ENCODE data around the gene CX3CR1. TPM values are rescaled to one million over a fixed set of nuclear protein-coding genes. Genes with fewer than 3 reads are reported as not detected.

The CX3CR1 gene
- total and polyA plus RNA-seq, 10 of the 15 experiments (the other 5 are each of a cell fraction or from before 2014, with no cell fraction given): 0.05 to 0.53 (median 0.15) TPM

GRCh38 chr3:39226106-39226741 is 53.6 kb downstream of the CX3CR1 start:
- in situ Hi-C loops (cut with MboI) (no loop called here), intact Hi-C loops (cut with micrococcal nuclease; ENCODE audit: unreplicated experiment) (no loop called here)
- FAIRE-seq (peak; percentile 35), DNase-seq (ENCODE audit: low read depth, low spot score) (no peak), ATAC-seq (peak; percentile 91)
- CTCF ChIA-PET: interaction anchor here (1.0 to 1.4 kb wide), 5 partner anchors 12 to 118 kb away, joined by 3 read pairs; no protein-coding TSS in a partner anchor
- H3K79me2 ChIP-seq (ENCODE audit: control insufficient read depth, insufficient read depth, low read length): no peaks in the 10 kb centered on the region
- H3K4me2 ChIP-seq (ENCODE audit: control insufficient read depth, insufficient read depth): 0 out of 2 replicates have a peak overlapping the region, but pooled peaks have one; percentile 18
- TF ChIP-seq ELK1 (IDR thresholded peaks at IDR 0.05; ENCODE audit: low read depth, low read length): no peak
- no peak for TF ChIP-seq BHLHE40 (IDR thresholded peaks at IDR 0.05; ENCODE audit: borderline replicate concordance in 1 of 2, low read depth in 2 of 2, low read length in 1 of 2)
- peak; percentile 49 for TF ChIP-seq RUNX3 (IDR thresholded peaks at IDR 0.05; ENCODE audit: low read length)
- peak; percentile 50 for TF ChIP-seq MEF2B (IDR thresholded peaks at IDR 0.05; ENCODE audit: partially characterized antibody, poor library complexity, severe bottlenecking)
- no peak for TF ChIP-seq NR2F1 (conservative IDR thresholded peaks at IDR 0.05)
- TF ChIP-seq KAT2A (conservative IDR thresholded peaks at IDR 0.05; ENCODE audit: control insufficient read depth, low read depth, low read length): no peak
- TF ChIP-seq MEF2A (IDR thresholded peaks at IDR 0.05; ENCODE audit: insufficient read depth, low read depth, low read length): peak; percentile 45; the same call in 1 of the 2 replicates
- peak; percentile 90 for TF ChIP-seq SPI1 (IDR thresholded peaks at IDR 0.05; ENCODE audit: borderline replicate concordance, insufficient read depth, low read depth, low read length)
- TF ChIP-seq MTA2 (IDR thresholded peaks at IDR 0.05; ENCODE audit: low read depth): peak; percentile 38; the same call in 1 of the 2 replicates
- TF ChIP-seq HDGF (IDR thresholded peaks at IDR 0.05): no peak
- TF ChIP-seq NFIC (IDR thresholded peaks at IDR 0.05; ENCODE audit: low read depth, low read length): peak; percentile 49; the same call in 1 of the 2 replicates
- peak; percentile 29; the same call in 1 of the 2 replicates for TF ChIP-seq ZBTB40 (IDR thresholded peaks at IDR 0.05; ENCODE audit: borderline replicate concordance)
- TF ChIP-seq NBN (IDR thresholded peaks at IDR 0.05): 0 out of 2 replicates have a peak, but pooled peaks have one; percentile 41
- peak; percentile 47 to 64; a peak in 3 of 4 replicates for TF ChIP-seq IKZF2 (IDR thresholded peaks at IDR 0.05)
- POLR2A ChIA-PET: interaction anchor here (0.9 to 1.7 kb wide), 4 partner anchors 9 to 118 kb away, joined by 3 to 7 read pairs (median 4); no protein-coding TSS in a partner anchor
- H4K20me1 ChIP-seq (ENCODE audit: control insufficient read depth, insufficient read depth): no peaks in the 10 kb centered on the region
- H3K27ac ChIP-seq (ENCODE audit: control insufficient read depth, insufficient read depth): no peak overlapping the region
- no peaks in the 10 kb centered on the region for H3K9me3 ChIP-seq (replicated peaks; ENCODE audit: control insufficient read depth, insufficient read depth, low read length)
- no peak overlapping the region for H2AFZ ChIP-seq (ENCODE audit: control insufficient read depth, low read depth, low read length)
- 0% methylated on average over 3 of the region's 3 CpGs for WGBS (ENCODE audit: insufficient coverage, insufficient replicate concordance, low lambda C conversion rate, missing lambda C conversion rate)
- no peaks in the 10 kb centered on the region for H3K36me3 ChIP-seq (ENCODE audit: control insufficient read depth in 2 of 2, insufficient read depth in 2 of 2, low read length in 1 of 2)
- H3K27me3 ChIP-seq (replicated peaks in 1 of 2; ENCODE audit: control insufficient read depth in 2 of 2, insufficient read depth in 2 of 2, low read length in 1 of 2): no peaks in the 10 kb centered on the region
- RAD21 ChIA-PET (ENCODE audit: unreplicated experiment): interaction anchor here (0.8 to 1.6 kb wide), 7 partner anchors 10 to 62 kb away, joined by 3 to 9 read pairs (median 4); partner anchors contain the start of genes CX3CR1 and XIRP1
- no peak overlapping the region for H3K4me3 ChIP-seq
- H3K4me1 ChIP-seq (ENCODE audit: control insufficient read depth, insufficient read depth, low read length): peaks cover 11% of the 10 kb centered on the region
- SMC1A ChIA-PET (ENCODE audit: uncharacterized antibody, unreplicated experiment): interaction anchor here (0.6 to 1.6 kb wide), 10 partner anchors 9 to 1884 kb away, joined by 3 to 6 read pairs (median 3); partner anchors contain the start of gene CX3CR1
- BruUV-seq (replicated peaks): no TSS peak
- no peak overlapping the region for H3K9ac ChIP-seq (ENCODE audit: control insufficient read depth, insufficient read depth, low read length)
